Limb (tissue), 2 donors: ENCODE measurements around the gene EEF1E1.
"Not testable (repeated sequence)": the region's sequence is repeated elsewhere in the genome, so short reads cannot be mapped to it uniquely, and the experiment has no call there.

ENCODE experiments used
- DNase-seq, 2 donors: peaks; one replicate each; pipeline ENCODE4 v3.0.0-alpha.2; 2016; ENCODE audit errors: extremely low spot score in 2 of 2

EEF1E1 gene

DNA sequence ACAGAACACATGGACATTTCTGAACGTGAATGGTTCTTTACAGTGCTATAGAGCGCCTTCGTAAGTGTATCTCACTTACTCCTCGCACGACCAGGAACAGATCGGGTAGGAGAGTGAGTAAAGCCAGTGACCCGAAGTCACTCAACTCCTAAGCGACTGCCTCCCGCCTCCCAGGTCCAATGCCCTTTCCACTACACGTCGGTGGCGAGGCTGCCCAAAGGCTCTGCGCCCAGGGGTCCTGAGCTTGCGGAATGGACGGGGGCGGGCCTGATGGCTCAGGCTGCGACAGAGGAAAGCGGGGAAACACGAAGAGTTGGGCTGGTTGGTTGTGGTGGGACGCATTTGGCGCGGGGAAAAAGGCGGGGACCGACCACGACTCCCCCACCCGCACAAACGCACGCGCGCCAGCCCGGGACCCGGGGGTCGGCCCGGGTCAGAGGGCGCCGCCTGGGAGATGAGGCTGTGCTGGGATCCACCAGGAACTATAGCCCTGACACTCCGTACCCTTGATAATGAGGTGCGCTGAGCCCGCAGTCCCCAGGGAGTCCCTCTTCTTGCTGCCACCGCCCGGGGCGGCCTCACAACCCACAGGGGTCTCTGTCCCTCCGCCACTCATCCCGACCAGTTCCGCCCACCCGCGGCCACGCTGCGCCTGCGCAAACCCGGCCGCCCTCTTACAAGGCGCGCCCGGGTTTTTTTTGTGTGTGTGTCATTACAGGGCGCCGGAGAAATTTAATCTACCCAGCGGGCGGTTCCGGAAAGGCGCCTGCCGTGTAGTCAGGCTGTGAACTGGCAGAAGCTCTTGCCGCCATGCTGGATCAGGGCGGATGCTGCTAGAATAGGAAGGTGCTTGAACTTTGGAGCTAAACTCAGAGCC is 38.3 kb downstream of the EEF1E1 start, which contains the start of gene BLOC1S5:
TSS of gene BLOC1S5 (minus strand) at position 629 of the 877 bp plus-strand sequence. CDS start at position 616, 13 bp downstream.
- DNase-seq: peak; percentile 98

- no peak for DNase-seq
Observed at GRCh38 chr6:8061736-8062135, 40.6 kb downstream of the EEF1E1 start.

- DNase-seq: no peak
Observed at GRCh38 chr6:8060346-8060745, 42.0 kb downstream of the EEF1E1 start.

GRCh38 chr6:8059129-8059528 is 43.2 kb downstream of the EEF1E1 start:
- DNase-seq: peak in 1 of 2 donors; percentile 69

DNA sequence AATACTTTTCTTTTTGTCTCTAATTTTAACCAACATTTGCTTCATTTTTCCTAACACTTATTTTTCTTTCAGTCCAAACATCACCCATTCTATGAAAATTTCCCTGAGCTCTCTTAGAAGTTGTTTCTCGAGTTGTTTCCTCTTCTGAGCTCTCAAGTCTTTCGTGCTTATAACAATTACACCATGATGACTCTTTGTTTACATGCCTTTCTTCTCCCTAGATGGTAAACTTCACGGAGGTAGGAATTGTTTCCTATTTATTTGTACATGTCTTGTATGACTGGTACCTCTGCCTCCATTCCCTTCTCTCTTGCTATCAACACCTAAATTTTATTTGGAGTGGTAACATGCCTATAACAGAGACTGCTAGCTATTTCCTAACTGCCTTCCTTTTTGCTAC is 44.6 kb downstream of the EEF1E1 start:
- no peak for DNase-seq

DNA sequence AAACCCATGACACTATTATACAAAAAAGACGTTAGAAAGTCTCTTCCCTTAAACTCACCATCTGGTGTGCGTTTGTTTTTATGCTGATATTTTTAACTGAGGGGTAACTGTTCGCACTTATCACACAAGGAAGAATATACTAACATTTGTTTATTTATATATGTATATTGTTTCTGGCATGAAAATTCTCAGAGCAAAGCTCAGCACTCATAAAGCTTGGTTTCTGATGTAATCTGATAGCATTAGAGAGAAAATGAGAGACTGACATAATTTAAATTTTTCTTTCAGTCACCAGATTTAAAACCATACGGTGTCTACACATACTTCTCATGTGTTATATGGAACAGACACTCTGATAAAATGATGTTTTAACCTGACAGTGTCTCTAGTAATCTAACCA is 45.1 kb downstream of the EEF1E1 start:
- DNase-seq: no peak

- DNase-seq: no peak
Observed at GRCh38 chr6:8054276-8054675, 48.1 kb downstream of the EEF1E1 start.

DNA sequence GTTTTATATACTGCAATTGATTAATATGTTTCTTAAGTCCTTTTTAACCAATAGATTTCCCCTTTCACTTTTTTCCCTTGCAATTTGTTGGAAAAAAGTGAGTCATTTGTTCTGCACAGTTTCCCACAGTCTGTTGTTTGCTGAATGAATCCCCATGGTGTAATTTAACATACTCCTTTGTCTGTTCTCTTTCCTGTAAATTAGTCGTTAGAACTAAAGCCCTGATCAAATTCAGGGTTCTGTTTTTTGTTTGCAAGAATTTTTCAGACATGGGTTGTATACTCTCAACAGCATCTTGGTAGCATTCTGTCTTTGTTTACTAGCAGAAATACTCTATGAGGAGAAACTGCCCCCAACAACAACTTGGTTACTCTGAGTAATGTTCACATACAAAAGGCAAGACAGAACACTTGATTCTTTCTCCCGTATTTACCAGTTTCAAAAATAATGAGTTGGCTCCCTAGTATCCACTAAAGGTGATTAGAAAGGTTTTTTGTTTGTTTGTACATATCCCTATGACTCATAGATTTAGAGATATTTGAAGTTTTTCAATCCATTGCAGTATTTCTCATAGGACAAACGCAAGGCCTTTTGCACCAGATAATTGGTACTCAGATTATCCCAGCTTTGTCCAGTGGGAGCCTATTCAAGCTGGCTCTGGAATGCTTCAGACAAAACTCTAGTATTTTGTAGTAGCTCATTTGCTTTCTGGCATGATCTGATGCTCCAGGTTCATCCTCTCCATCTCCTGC is 54.6 kb downstream of the EEF1E1 start:
- DNase-seq: no peak

- not testable (repeated sequence) for DNase-seq
Observed at GRCh38 chr6:8045769-8046168, 56.6 kb downstream of the EEF1E1 start.

DNA sequence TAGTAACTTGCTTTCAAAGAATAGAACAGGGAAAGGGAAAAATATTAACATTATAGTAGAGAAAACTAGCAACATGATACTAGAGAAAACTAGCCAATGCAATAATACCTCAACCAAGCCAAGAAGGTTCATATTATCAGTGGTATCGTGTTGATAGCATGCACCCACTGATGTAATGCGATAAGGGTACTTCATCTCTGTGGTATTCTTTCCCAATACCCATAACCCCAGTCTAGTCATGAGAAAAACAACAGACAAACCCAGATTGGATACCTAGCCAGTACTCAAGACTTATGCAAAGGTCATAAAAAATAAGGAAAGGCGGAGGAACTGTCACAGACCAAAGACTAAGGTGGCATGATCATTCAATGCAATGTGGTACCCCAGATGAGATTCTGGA is 59.1 kb downstream of the EEF1E1 start:
- no peak for DNase-seq

GRCh38 chr6:8041913-8042583 is 60.3 kb downstream of the EEF1E1 start:
- DNase-seq: no peak

GRCh38 chr6:8034107-8034506 is 68.2 kb downstream of the EEF1E1 start:
- not testable (repeated sequence) for DNase-seq

- DNase-seq: no peak
Observed at GRCh38 chr6:8030920-8031319, 71.4 kb downstream of the EEF1E1 start.
